Erythroblast (primary cell): ENCODE results near the gene POLD2.

ENCODE experiments used
- GATA1 ChIP-seq: IDR thresholded peaks from 2 replicates; pipeline ENCODE4 v1.6.1; 2011; ENCODE audit warnings: low read depth, mild to moderate bottlenecking, control low read depth, low read length, moderate library complexity
- POLR2A ChIP-seq: IDR thresholded peaks from 2 replicates; pipeline ENCODE4 v1.6.1; 2011; ENCODE audit warnings: mild to moderate bottlenecking, low read length

DNA sequence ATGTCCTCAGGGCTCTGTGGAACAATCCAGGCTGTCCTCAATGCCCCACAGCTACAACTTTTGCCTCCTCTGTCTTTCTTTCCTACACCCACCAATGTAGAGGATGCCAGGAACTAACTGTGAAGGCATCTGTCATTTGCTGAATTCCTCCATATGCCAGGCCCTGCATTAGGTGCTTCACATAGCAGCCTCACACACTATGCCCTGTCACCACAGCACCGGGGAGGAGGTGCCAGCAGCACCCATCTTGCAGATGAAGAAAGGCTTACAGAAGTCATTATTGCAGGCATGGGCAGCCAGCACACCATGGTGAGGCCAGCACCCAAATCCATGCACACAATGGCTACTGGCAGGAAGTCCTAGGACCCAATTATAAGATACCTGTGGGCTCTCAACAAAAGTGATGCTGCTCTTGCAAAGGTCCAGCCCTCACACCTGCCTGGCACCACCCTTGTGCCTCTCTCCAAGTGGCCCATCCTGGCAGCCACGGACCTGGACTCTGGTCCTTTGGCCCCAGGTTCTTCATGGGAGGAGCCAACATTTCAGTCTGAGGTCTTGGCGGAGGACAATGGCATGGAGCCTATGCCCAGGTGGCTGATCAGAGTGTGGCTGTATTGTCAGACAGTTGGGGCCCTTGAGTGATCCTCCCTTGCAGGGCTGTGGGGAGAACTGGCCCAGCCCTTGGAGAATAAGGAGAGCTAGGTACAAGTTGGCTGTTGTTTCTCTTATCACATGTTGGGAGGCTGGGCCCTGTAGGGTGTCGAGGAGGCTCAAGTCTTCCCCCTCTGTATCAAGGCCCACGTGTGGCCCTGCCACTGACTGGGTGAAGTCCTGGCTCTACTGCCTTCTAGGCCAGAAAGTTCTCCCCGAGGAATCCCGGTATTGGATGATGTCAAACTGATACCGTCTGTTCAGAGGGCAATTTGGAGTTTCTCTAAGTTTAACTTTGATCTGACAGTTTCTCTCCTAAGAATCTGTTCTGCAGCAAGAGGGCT, 32.1 kb upstream of the POLD2 start:
- TF ChIP-seq POLR2A (no peak), GATA1 (no peak)
